Urinary bladder (tissue), 4 donors: ENCODE measurements around the gene SIX2. TPM values are rescaled to one million over a fixed set of nuclear protein-coding genes. Genes with fewer than 3 reads are reported as not detected.

Experiments
- DNase-seq: peaks from one replicate; pipeline ENCODE4 v3.0.0-alpha.2; 2015; ENCODE audit errors: extremely low spot score
- H3K27ac ChIP-seq: one replicate; pipeline ENCODE4 v1.5.1; 2013; ENCODE audit warnings: low read depth, mild to moderate bottlenecking, moderate library complexity
- H3K36me3 ChIP-seq: one replicate; pipeline ENCODE4 v1.6.1; 2013; ENCODE audit warnings: mild to moderate bottlenecking, moderate library complexity; ENCODE audit not compliant: insufficient read depth
- H3K4me1 ChIP-seq: one replicate; pipeline ENCODE4 v1.6.1; 2013; ENCODE audit warnings: mild to moderate bottlenecking, moderate library complexity; ENCODE audit not compliant: insufficient read depth
- H3K4me3 ChIP-seq: one replicate; pipeline ENCODE4 v1.5.1; 2013; ENCODE audit warnings: low read depth, low read length
- WGBS: extraction: QIAGEN DNeasy Blood & Tissue Kit; methylation state at CpG from one replicate; pipeline ENCODE4 v1.1.7; 2013; 5-methylcytosine and 5-hydroxymethylcytosine counted together
- polyA plus RNA-seq: library from polyadenylated mRNA; stranded (reverse); fragments of 200-250 nt; gene quantifications from one replicate; pipeline ENCODE4 v1.2.3, GENCODE V29; 2013
- total RNA-seq: library from RNA; depleted of rRNA; stranded (reverse); fragments of >200 nt; gene quantifications from one replicate; pipeline ENCODE4 v1.2.3, GENCODE V29; 2014
- donor health status: healthy with polysubstance abuse.
- donor health status: healthy.

Gene SIX2
- total and polyA plus RNA-seq, 2 donors: 1.7 to 2.7 TPM

- Histone ChIP-seq H3K36me3 (no peaks in the 10 kb centered on the region), H3K27ac (no peak overlapping the region), H3K4me3 (no peak overlapping the region), H3K4me1 (no peaks in the 10 kb centered on the region)
- no peak for DNase-seq
- 65% methylated on average over 6 of the region's 6 CpGs for whole genome bisulfite sequencing
Observed at GRCh38 chr2:44957656-44958327, 51.5 kb downstream of the SIX2 start.

- WGBS: 43% methylated on average over 1 of the region's 1 CpG
- Histone ChIP-seq H3K27ac (no peak overlapping the region), H3K4me3 (no peak overlapping the region), H3K4me1 (no peaks in the 10 kb centered on the region), H3K36me3 (no peaks in the 10 kb centered on the region)
- no peak for DNase-seq
Observed at GRCh38 chr2:44956843-44957242, 52.4 kb downstream of the SIX2 start.

- Histone ChIP-seq H3K27ac (no peak overlapping the region), H3K36me3 (no peaks in the 10 kb centered on the region), H3K4me1 (no peaks in the 10 kb centered on the region), H3K4me3 (no peak overlapping the region)
- 10% methylated on average over 38 of the region's 38 CpGs for WGBS
- DNase-seq: no peak
Observed at GRCh38 chr2:44955593-44956392, 53.5 kb downstream of the SIX2 start.

Other genes with a start within 250 kb of the SIX2 start
- not detected for gene SIX3, start 67.8 kb downstream of the SIX2 start, total RNA-seq
- gene SIX3, start 67.8 kb downstream of the SIX2 start, polyA plus RNA-seq: not detected